ENCODE results near the gene HNRNPLL.

HNRNPLL gene

DNA sequence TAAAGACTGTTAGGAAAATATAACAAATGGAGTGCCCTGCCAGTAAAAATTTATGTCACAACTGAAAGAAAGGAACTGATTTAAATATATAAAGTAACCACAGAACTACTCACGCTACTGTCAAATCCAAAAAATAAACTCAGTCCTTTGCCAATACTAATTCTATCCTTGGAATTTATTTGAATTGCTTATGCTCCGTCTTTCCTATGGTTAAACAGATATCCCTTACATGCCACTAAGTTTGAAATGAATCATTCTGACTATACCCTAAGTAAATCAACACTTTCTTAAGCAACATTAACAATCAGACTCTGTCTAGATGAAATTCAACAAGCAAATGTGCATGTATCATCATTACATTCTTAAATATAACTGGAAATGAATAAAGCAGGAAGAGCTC, 9.8 kb downstream of the HNRNPLL start:
- DNase-seq (ENCODE audit: low read depth) = no peak

DNA sequence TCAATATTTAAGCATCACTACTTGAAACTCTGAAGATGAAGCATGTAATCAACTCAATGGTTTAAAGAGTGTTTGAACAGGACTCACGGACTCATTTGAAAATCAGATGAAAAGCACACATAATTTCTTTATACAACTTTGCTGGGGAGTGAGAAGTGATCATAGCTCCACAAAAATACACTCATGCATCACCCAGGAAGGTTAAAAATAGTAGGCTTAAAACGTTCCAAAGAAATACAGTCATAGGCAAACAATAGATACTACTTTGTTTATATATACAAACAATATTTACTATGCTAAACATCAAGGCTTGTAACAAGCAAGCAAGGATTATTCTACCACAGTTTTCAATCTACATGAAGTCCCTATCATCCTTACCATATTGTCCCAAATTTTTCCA, 11.6 kb downstream of the HNRNPLL start:
- DNase-seq (ENCODE audit: low read depth) = no peak

GRCh38 chr2:38590053-38590452, 12.7 kb downstream of the HNRNPLL start:
- DNase-seq (ENCODE audit: low read depth) = no peak

GRCh38 chr2:38586931-38587330, 15.8 kb downstream of the HNRNPLL start:
- no peak for DNase-seq (ENCODE audit: low read depth)

- no peak for DNase-seq (ENCODE audit: low read depth)
Observed at GRCh38 chr2:38584881-38585280, 17.8 kb downstream of the HNRNPLL start.

DNA sequence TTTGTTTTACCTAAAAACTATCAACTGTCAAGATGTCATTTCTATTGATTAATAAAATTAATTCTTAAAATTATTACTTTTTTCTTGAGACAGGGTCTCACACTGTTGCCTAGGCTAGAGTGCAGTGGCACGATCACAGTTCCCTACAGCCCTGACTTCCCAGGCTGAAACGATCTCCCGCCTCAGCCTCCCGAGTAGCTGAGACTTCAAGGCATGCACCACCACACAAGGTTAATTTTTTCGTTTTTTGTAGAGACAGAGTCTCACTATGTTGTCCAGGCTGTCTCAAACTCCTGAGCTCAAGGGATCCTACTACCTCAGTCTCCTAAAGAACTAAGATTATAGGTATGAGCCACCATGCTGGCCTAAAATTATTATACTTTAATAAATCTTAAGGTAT, 18.7 kb downstream of the HNRNPLL start:
- no peak for DNase-seq (ENCODE audit: low read depth)

- DNase-seq (ENCODE audit: low read depth) = no peak
Observed at GRCh38 chr2:38583524-38583923, 19.2 kb downstream of the HNRNPLL start.

DNA sequence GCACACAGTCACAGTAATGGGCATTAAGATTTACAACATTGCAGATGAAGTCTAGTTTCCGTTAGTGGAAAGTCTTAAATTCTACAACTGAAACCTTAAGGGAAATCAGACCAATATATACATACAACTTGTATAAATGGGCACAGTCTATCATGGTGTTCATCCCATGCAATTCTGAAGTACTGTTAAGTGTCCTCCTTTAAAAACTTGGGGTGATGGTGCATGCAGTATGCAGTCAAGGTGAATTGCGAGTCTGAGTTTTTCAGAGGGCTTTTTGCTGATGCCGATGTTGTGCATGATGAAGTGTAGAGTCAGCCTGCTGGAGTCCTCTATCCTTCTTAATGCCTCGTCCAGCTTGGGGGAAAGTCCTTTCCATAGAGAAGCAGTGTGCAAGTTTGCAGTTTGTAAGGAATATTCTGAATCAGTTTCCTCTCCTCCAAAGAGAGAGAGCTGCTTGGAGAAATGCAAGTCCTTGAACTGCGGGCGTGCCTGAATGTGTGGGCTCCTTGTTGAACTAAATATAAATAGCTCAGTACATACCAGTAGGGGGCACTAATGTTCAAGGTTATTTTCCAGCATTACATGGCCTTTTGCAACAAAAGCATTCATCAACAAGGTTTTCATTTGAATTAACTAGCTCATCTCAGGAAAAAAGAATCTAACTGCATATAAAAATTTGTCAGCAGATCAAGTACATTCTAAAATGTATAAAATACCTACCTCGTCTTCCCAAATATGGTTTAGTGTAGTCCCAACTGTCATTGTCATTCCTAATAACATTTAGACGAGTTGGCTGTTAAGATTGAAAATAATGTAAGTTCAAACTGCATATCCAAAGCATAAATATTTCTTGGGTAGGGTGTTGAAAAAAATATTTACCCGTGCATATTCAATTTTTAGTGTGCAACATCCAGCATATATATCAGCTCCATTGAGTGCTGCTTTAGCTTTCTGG, 21.3 kb downstream of the HNRNPLL start:
- no peak for DNase-seq (ENCODE audit: low read depth)

DNA sequence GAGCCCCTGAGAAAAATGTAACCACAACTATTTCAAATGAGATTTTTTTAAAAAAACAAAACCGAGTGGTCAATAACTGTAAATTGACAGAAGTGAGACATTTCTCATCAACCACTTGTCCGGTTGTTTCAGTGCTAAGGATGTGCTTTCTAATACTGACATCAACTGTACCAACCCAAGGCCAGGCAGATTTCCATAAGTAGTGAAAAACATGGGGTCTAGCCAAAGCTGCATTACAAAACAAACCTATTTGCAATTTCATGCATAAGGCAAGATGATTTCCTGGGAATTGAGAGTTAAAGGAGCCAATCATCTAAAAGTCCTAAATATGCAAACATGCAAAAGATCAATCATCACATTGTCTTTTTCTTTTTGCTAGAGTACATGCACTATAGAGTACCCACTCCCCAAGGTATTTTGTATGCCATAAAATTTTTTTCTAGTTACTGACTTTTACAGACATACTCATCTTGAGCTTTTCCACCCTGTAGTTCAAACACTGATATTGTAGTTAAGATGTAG, 22.6 kb downstream of the HNRNPLL start:
- no peak for DNase-seq (ENCODE audit: low read depth)

- no peak for DNase-seq (ENCODE audit: low read depth)
Observed at GRCh38 chr2:38578832-38579231, 23.9 kb downstream of the HNRNPLL start.

DNA sequence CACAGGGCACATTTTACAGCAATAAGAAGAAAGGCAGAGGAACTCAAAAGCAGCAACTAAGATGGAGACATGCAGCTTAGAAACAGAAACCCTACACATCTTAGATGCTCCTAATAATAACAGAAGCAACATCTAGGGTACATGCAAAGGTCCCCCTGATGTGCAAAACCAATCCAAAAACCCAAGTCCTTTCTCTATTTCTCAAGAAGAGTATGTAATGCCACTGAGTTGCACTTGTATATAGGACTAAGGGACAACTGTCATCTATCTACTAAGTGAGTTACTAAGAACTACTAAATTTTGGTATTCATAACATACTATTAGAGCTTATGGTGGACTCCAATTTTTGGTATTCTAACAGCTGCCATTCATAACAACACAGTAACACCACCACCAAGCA, 28.4 kb downstream of the HNRNPLL start:
- DNase-seq (ENCODE audit: low read depth) = no peak

DNA sequence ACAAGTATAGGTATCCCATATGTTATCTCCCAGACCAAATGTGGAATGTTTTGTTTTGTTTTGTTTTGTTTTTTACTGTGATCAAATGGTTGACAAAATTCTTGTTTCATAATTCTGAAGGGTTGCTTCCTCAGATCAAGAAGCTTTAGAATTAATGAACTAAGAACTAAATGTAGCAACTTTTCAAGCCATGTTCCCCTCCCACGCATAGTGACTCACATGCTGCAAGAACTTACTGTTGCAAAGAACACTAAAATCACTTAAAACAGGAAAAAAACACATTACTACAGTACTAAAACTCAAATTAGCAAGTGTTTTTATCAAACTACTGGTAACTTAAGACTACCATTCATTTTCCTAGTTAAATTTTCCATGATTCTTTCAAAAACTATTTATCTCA, 30.6 kb downstream of the HNRNPLL start:
- no peak for DNase-seq (ENCODE audit: low read depth)

- DNase-seq (ENCODE audit: low read depth) = no peak
Observed at GRCh38 chr2:38571193-38571592, 31.5 kb downstream of the HNRNPLL start.

- no peak for DNase-seq (ENCODE audit: low read depth)
Observed at GRCh38 chr2:38568724-38569436, 33.8 kb downstream of the HNRNPLL start.

DNA sequence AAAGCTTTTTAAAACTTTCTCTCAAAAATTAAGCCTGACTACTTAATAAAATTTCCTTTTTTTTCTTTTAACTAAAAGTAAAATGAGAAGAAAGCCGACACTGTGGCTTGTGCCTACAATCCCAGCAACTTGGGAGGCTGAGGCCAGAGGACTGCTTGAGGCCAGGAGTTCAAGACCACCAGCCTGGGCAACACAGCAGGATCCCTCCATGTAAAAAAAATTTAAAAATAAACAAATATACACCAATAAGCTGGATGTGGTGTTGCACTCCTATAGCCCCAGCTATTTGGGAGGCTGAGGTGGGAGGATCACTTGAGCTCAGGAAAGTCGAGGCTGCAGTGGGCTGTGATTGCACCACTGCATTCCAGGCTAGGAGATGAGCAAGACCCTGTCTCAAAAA, 37.4 kb downstream of the HNRNPLL start:
- no peak for DNase-seq (ENCODE audit: low read depth)

DNA sequence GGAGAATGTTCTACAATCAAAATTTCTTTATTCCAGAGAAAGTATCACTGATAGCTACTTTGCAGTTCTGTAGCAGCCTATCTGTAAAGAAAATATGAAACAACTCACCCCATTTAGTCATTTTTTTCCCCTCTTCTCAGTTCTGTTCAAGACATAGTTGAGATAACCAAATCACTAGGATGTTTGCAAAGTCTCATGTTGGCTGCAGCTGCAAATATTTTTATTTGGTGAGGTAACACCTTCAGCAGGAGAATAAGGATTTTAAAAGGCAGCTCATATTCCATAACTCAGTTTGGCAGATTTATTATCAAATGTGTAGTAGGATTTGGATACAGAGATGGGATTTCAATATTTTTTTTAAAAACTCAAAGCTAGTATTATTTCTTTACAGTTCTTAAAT, 41.0 kb downstream of the HNRNPLL start:
- DNase-seq (ENCODE audit: low read depth) = no peak

DNA sequence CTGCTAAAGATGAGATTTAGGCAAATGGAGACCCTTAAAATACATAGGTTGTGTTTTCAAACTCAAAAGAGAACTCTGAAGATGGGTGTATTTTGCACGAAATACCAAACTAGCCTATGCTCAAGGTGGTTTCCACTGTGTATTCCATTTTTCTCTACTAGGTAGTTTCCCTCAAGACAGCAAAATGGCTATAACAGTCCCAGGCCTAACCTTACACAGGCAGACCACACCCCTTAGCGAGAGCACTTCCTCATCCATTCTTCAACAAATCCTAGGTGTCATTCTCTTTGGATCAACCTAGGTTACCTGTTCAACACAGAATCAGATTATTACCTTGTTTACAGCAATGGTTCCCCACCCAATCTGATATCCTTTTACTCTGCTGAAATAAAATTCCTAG, 42.6 kb downstream of the HNRNPLL start:
- no peak for DNase-seq (ENCODE audit: low read depth)

- no peak for DNase-seq (ENCODE audit: low read depth)
Observed at GRCh38 chr2:38557981-38558380, 44.7 kb downstream of the HNRNPLL start.

DNA sequence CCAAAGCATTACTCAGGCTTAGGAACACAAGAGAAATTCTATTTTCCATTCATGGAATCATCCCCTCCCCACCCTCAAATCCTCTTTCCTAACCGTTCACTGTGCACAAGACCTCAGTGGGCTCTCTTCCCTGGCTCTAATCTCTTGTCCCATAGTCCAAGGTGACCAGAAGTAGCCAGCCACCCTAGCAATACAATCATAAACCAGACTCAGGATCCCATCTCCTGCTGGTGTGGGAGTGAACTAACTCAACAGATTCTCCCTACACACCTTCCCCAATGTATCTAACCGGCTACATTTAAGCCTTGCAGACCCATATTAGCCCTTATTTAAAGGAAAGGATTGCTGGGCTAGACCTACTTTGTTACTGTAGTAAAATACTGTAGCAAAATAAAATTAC, 45.5 kb downstream of the HNRNPLL start:
- DNase-seq (ENCODE audit: low read depth) = no peak

DNA sequence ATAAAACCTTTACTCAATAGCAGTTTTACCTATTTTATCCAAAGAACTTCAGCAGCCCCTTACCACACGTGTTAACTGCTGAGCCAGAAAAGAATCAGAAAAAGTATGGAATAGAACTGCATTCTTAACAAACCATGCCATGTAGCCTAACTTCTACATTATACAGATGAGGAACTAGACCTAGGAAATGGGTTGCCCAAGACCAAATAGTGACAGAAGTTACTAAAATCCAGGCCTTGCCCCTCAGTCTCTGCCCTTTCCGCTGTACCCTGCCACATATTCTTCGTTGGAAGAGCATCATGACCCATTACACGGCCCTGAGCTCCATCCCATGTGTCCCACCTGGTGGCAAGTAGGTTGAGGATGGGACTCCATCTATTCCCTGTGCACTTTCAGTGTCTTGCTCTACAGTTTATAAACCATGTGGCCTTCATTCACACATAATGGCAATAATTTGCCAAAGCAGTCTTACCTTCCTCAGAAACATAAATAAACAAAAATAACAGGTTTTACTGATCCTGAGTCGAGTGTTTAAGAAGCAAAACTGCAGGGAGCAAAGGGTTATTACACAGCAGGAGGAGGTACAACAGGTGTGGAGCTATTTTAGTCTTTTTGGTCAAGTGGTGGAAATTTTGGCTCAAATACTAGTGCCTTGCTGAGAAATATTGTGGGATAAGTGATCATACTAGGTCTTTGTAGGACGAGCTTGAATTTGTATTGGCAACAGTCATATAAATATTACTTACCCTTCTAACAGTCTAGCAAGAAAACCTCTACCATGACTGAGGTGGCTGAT, 46.5 kb downstream of the HNRNPLL start:
- DNase-seq (ENCODE audit: low read depth) = no peak

DNA sequence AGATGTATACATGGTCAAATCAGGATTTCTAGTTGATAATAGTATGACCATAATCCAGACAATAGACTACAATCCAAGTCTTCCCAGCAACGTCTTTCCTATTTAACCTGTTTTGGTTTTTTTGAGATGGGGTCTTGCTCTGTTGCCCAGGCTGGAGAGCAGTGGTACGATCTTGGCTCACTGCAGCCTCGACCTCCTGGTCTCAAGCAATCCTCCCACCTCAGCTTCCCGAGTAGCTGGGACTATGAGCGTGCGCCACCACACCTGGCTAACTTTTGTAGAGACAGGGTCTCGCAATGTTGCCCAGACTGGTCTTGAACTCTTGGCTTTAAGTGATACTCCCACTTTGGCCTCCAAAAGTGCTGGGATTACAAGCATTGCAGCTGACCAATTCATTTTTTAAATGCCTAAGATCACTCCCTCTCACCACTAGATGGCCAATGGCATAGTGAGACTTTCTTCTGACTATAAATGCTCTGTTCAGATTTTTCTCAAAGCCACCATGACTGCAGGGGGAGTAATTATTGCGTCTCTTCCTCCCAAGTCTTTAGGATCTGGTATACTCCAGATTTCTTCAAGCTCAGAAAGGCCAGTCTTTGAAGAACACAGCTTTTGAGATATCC, 47.6 kb downstream of the HNRNPLL start:
- DNase-seq (ENCODE audit: low read depth) = no peak

DNA sequence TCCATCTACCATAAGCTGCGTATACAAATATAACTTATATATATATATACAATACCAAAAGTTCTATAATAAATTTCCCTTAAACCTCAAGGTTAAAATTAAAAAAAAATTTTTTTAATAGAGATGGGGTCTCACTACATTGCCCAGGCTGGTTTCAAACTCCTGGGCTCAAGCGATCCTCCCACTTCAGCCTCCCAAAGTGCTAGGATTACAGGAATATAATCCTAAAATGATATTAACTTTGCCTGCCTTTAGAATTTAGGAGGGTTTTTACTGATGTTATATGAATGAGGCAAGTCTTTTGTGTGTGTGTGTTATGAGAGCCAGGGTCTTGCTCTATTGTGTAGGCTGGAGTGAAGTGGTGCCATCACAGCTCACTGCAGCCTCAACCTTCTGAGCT, 49.2 kb downstream of the HNRNPLL start:
- no peak for DNase-seq (ENCODE audit: low read depth)

Data from stimulated activated CD8-positive, alpha-beta memory T cell treated with anti-CD3 and anti-CD28 coated beads, Interleukin-7, amount 100 ng/mL, for 24 hours (primary cell).